ENCODE results near the gene CELSR1.

DNA sequence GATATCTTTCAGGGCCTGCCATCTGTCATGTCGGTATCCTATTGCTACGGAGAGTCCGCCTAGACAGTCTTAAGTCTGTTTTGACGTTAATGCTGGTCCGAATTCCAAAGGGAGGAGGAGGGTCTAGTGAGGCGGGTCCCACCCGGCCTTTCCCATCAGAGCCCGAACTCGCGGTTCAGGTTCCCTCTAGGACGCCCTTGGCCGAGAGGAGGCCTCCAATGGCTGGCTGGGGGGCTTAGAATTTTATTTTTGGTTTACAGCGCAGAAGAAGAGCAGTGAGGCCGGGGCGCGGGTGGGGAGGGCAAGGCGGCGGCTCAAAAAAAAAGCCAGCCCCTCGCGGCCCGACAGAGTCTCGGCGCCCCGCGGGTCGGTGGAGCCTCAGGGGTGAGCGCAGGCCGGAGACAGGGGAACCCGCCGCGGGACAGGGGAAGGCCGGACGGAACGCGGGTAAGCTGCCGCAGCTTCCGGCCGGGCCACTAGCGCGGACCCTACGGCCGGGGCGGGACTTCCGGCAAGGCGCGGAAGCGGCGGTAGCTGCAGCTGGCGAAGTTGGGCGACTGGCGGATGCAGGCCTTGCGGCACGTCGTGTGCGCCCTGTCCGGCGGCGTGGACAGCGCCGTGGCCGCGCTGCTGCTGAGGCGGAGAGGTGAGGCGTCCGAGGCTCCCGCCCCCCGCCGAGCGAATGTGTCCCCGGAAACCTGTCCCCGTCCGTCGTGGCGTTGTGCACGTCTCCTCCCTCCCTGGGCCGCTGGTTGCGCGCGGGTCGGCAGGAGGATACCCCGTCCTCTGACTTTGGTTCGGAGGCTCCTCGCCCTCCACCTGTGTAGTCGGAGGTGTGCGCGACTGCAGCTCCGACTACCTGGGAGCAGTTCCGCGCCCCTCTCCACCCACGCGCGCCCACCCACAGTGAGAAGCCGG is 202.0 kb downstream of the CELSR1 start, which contains the start of gene TRMU:
- TF ChIP-seq, protein P1, sequence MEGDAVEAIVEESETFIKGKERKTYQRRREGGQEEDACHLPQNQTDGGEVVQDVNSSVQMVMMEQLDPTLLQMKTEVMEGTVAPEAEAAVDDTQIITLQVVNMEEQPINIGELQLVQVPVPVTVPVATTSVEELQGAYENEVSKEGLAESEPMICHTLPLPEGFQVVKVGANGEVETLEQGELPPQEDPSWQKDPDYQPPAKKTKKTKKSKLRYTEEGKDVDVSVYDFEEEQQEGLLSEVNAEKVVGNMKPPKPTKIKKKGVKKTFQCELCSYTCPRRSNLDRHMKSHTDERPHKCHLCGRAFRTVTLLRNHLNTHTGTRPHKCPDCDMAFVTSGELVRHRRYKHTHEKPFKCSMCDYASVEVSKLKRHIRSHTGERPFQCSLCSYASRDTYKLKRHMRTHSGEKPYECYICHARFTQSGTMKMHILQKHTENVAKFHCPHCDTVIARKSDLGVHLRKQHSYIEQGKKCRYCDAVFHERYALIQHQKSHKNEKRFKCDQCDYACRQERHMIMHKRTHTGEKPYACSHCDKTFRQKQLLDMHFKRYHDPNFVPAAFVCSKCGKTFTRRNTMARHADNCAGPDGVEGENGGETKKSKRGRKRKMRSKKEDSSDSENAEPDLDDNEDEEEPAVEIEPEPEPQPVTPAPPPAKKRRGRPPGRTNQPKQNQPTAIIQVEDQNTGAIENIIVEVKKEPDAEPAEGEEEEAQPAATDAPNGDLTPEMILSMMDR (IDR thresholded peaks at IDR 0.05; ENCODE audit: insufficient read depth, low read length) = no peak
- TF ChIP-seq GABPA (IDR thresholded peaks at IDR 0.05; ENCODE audit: low read depth) (peak; percentile 98), POLR2AphosphoS5 (IDR thresholded peaks at IDR 0.05; ENCODE audit: low read depth) (peak; percentile 75), REST (IDR thresholded peaks at IDR 0.05; ENCODE audit: insufficient replicate concordance, low read depth) (no peak), SPI1 (IDR thresholded peaks at IDR 0.05; ENCODE audit: borderline replicate concordance, low read depth) (no peak)
